PFSK-1 (cell line): ENCODE measurements around the gene GALR2.

Experiments used
- FOXP2 ChIP-seq: optimal IDR thresholded peaks from 2 replicates; pipeline ENCODE3; 2011; ENCODE audit warnings: borderline replicate concordance, control low read depth, inconsistent platforms; ENCODE audit not compliant: insufficient read depth; ENCODE audit errors: extremely low read length, extremely low read depth
- POLR2AphosphoS5 ChIP-seq: IDR thresholded peaks from 2 replicates; pipeline ENCODE4 v1.6.1; 2012; ENCODE audit warnings: low read depth, mild to moderate bottlenecking, control low read depth, low read length, moderate library complexity
- SIN3A ChIP-seq: IDR thresholded peaks from 2 replicates; pipeline ENCODE4 v1.6.1; 2012; ENCODE audit warnings: mild to moderate bottlenecking, low read length, moderate library complexity, borderline replicate concordance; ENCODE audit not compliant: insufficient read depth
- TAF1 ChIP-seq: IDR thresholded peaks from 2 replicates; pipeline ENCODE4 v1.6.1; 2012; ENCODE audit warnings: low read length, control low read depth, borderline replicate concordance; ENCODE audit not compliant: insufficient read depth
- TF ChIP-seq, protein P1 (sequence below), 2 experiments: IDR thresholded peaks; 2 replicates each; pipeline versions ENCODE4 v1.6.1 to v1.8.0; 2011 to 2012; ENCODE audit warnings: low read depth in 2 of 2, low read length in 2 of 2, control low read depth in 1 of 2, inconsistent platforms in 1 of 2, mild to moderate bottlenecking in 1 of 2, moderate library complexity in 1 of 2; ENCODE audit not compliant: insufficient read depth in 1 of 2

GALR2 gene

GRCh38 chr17:76040376-76040775 lies 34.2 kb upstream of the GALR2 start:
- TF ChIP-seq, protein P1, sequence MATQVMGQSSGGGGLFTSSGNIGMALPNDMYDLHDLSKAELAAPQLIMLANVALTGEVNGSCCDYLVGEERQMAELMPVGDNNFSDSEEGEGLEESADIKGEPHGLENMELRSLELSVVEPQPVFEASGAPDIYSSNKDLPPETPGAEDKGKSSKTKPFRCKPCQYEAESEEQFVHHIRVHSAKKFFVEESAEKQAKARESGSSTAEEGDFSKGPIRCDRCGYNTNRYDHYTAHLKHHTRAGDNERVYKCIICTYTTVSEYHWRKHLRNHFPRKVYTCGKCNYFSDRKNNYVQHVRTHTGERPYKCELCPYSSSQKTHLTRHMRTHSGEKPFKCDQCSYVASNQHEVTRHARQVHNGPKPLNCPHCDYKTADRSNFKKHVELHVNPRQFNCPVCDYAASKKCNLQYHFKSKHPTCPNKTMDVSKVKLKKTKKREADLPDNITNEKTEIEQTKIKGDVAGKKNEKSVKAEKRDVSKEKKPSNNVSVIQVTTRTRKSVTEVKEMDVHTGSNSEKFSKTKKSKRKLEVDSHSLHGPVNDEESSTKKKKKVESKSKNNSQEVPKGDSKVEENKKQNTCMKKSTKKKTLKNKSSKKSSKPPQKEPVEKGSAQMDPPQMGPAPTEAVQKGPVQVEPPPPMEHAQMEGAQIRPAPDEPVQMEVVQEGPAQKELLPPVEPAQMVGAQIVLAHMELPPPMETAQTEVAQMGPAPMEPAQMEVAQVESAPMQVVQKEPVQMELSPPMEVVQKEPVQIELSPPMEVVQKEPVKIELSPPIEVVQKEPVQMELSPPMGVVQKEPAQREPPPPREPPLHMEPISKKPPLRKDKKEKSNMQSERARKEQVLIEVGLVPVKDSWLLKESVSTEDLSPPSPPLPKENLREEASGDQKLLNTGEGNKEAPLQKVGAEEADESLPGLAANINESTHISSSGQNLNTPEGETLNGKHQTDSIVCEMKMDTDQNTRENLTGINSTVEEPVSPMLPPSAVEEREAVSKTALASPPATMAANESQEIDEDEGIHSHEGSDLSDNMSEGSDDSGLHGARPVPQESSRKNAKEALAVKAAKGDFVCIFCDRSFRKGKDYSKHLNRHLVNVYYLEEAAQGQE (IDR thresholded peaks at IDR 0.05; ENCODE audit: insufficient read depth in 1 of 2, low read depth in 2 of 2, low read length in 2 of 2): no peak

GRCh38 chr17:76046064-76046463 lies 28.5 kb upstream of the GALR2 start:
- TF ChIP-seq FOXP2 (no peak), SIN3A (no peak), POLR2AphosphoS5 (no peak), TAF1 (no peak)
- TF ChIP-seq, protein P1 (IDR thresholded peaks at IDR 0.05; ENCODE audit: insufficient read depth in 1 of 2, low read depth in 2 of 2, low read length in 2 of 2): no peak

GRCh38 chr17:76048025-76048605 lies 26.5 kb upstream of the GALR2 start:
- TF ChIP-seq TAF1: no peak
- no peak for TF ChIP-seq FOXP2
- TF ChIP-seq, protein P1 (IDR thresholded peaks at IDR 0.05; ENCODE audit: insufficient read depth in 1 of 2, low read depth in 2 of 2, low read length in 2 of 2): no peak
- TF ChIP-seq SIN3A: no peak
- no peak for TF ChIP-seq POLR2AphosphoS5

DNA sequence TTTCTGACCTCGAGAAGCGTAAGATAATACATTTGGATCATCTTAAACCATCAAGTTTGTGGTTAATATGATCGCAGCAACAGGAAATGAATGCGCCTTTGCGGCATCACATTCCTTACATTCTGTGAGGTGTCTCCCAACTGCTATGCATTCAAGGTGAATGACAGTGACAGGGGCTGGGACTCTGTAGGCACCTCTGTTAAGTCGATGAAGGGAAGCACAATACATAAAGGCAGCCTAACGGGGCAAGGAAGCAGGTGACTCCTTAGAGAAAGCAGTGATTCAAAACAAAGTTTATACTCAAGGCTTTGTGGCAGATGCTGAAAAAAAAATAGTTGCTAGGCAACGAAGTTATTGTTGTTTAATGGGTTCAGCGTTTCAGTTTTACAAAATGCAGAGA lies 25.9 kb upstream of the GALR2 start:
- TF ChIP-seq SIN3A (no peak), POLR2AphosphoS5 (no peak), TAF1 (no peak), FOXP2 (no peak)
- TF ChIP-seq, protein P1 (IDR thresholded peaks at IDR 0.05; ENCODE audit: insufficient read depth in 1 of 2, low read depth in 2 of 2, low read length in 2 of 2): no peak

- TF ChIP-seq TAF1: no peak
- no peak for TF ChIP-seq FOXP2
- TF ChIP-seq SIN3A: no peak
- TF ChIP-seq, protein P1 (IDR thresholded peaks at IDR 0.05; ENCODE audit: insufficient read depth in 1 of 2, low read depth in 2 of 2, low read length in 2 of 2): no peak
- TF ChIP-seq POLR2AphosphoS5: no peak
Observed at GRCh38 chr17:76049239-76049638, 25.3 kb upstream of the GALR2 start.
